ENCODE data around the gene CYP24A1. TPM values are rescaled to one million over a fixed set of nuclear protein-coding genes. Genes with fewer than 3 reads are reported as not detected.
"Not testable (repeated sequence)": the region's sequence is repeated elsewhere in the genome, so short reads cannot be mapped to it uniquely, and the experiment has no call there.

Gene CYP24A1
- total and polyA plus RNA-seq, 2 of the 13 experiments (the other 11 are each of a cell fraction or from before 2014, with no cell fraction given), result 9.4 to 32.7 TPM

DNA sequence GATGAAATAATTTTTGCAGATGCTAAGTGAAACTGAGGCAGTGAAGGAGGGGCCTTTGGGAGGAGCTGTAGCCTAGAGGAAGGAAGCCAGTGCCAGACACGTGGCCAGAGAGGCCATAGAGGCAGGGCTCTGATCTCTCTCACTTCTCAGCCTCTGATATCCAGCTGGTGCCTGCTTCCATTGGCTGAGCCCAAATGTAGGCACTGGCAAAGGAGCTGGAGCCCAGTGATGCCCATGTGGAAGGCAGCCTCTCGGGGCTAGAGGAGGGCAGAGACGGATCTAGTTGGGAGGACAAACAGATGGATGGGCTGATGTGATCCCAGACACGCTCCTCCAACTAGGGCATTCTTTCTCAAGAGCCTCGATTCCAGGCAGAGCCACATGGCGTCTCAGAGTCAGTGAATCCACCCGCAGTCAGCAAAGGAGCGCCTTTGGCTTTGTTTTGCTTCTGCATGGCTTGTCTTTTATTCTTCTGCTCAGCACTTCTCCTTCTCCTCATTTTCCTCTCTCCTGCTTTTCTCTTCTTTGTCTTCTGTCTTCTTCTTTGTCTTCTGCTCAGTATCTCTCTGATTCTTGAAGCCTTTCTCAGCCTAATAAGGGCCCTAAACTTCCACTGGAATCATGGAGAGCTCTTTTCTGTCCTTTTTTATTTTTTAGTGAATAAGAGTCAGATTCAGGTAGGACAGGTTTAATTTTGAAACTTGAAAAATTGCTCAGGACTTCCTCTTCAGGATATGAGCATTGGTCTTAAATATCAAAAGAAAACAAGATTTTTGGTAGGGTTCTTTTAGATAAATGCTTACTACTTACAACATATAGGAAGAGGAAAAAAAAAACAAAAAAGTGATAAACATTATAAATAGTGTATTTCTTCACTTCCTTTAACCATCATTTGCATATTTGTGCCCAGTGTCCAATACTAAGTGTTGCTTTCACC lies 41.8 kb downstream of the CYP24A1 start (continued):
- TF ChIP-seq CBX2 (IDR thresholded peaks at IDR 0.05; ENCODE audit: low read depth, low read length) (no peak), CBX2 (CRISPR knock-in tag; IDR thresholded peaks at IDR 0.05; ENCODE audit: low read depth) (no peak), CHCHD3 (CRISPR knock-in tag; IDR thresholded peaks at IDR 0.05) (no peak), TAF15 (IDR thresholded peaks at IDR 0.05; ENCODE audit: low read depth, low read length, poor library complexity, severe bottlenecking) (no peak), ZKSCAN1 (IDR thresholded peaks at IDR 0.05; ENCODE audit: low read length) (no peak), NFE2L1 (CRISPR knock-in tag; IDR thresholded peaks at IDR 0.05; ENCODE audit: borderline replicate concordance) (peak; percentile 55; the same call in 1 of the 2 replicates)

- peaks cover 60% of the 10 kb centered on the region for H3K4me1 ChIP-seq (ENCODE audit: insufficient read depth, low read length)
- DNase-seq (ENCODE audit: low spot score); intact Hi-C loops (cut with micrococcal nuclease; ENCODE audit: unreplicated experiment); H3K9me3 ChIP-seq (ENCODE audit: low read length); FAIRE-seq; H3K27me3 ChIP-seq (ENCODE audit: control insufficient read depth in 1 of 2, insufficient read depth in 2 of 2, low read length in 2 of 2); CTCF ChIA-PET (ENCODE audit: low intra/inter-chr PET ratio, low total read pairs); H3K79me2 ChIP-seq (ENCODE audit: insufficient read depth, low read length); H3K4me2 ChIP-seq (ENCODE audit: low read depth, low read length); H3K9ac ChIP-seq (ENCODE audit: insufficient read depth, low read depth, low read length); BruUV-seq (replicated peaks); H2AFZ ChIP-seq (ENCODE audit: low read length); H3K36me3 ChIP-seq (replicated peaks in 1 of 2; ENCODE audit: control insufficient read depth in 1 of 2, insufficient read depth in 2 of 2, low read length in 2 of 2); ATAC-seq; H3K4me3 ChIP-seq (replicated peaks in 1 of 3; ENCODE audit: insufficient read depth in 1 of 3, low read depth in 2 of 3, low read length in 3 of 3); H4K20me1 ChIP-seq (ENCODE audit: insufficient read depth, low read length): not testable (repeated sequence)
- H3K27ac ChIP-seq (ENCODE audit: extremely low read length, insufficient read depth, low read length), result peak overlapping the region; percentile 99
- peak; percentile 51; the same call in 1 of the 2 replicates for TF ChIP-seq ZMYM3 (CRISPR knock-in tag; IDR thresholded peaks at IDR 0.05)
- TF ChIP-seq ZNF280D (CRISPR knock-in tag; IDR thresholded peaks at IDR 0.05), result peak; percentile 44; the same call in 1 of the 2 replicates
- peak; percentile 46; the same call in 1 of the 2 replicates for TF ChIP-seq CHD4 (IDR thresholded peaks at IDR 0.05; ENCODE audit: borderline replicate concordance, low read length)
- TF ChIP-seq KDM1A (CRISPR knock-in tag; IDR thresholded peaks at IDR 0.05), result peak; percentile 68; the same call in 1 of the 2 replicates
- POLR2A ChIA-PET, result interaction anchor here (3.1 to 3.6 kb wide), 3 partner anchors 9 to 25 kb away, joined by 83 to 287 read pairs (median 135); no protein-coding TSS in a partner anchor
- 98% methylated on average over 4 of the region's 4 CpGs for WGBS (ENCODE audit: low lambda C conversion rate)
- in situ Hi-C loops (cut with HindIII; ENCODE audit: extremely low pct_ligation_motif_present, low pct_unique_long_range_greater_than_20kb), result loop anchor here (10.0 kb wide), 1 partner anchor 64 kb away; no protein-coding TSS in a partner anchor
Observed at GRCh38 chr20:54131125-54131524, 42.7 kb downstream of the CYP24A1 start.
